Measurements from ENCODE around the gene SERGEF. TPM values are rescaled to one million over a fixed set of nuclear protein-coding genes. Genes with fewer than 3 reads are reported as not detected.
"Not testable (repeated sequence)": the region's sequence is repeated elsewhere in the genome, so short reads cannot be mapped to it uniquely, and the experiment has no call there.

Gene SERGEF
- total RNA-seq, 2 experiments from 2014 or later = 44.3 to 47.2 TPM

GRCh38 chr11:17873586-17873985, 139.3 kb downstream of the SERGEF start:
- no peak overlapping the region for H3K4me3 Mint-ChIP-seq
- H3K9me3 Mint-ChIP-seq = peaks cover 5% of the 10 kb centered on the region
- ATAC-seq (ENCODE audit: low read depth) = no peak
- DNase-seq = no peak
- H3K27ac Mint-ChIP-seq = no peak overlapping the region
- H3K36me3 Mint-ChIP-seq = peaks cover 13% of the 10 kb centered on the region
- H3K4me1 Mint-ChIP-seq = no peaks in the 10 kb centered on the region
- no peaks in the 10 kb centered on the region for H3K27me3 Mint-ChIP-seq
- POLR2A ChIA-PET = no interaction called here

GRCh38 chr11:17868398-17868797, 144.4 kb downstream of the SERGEF start:
- ATAC-seq (ENCODE audit: low read depth); DNase-seq; H3K4me3 Mint-ChIP-seq; POLR2A ChIA-PET; H3K9me3 Mint-ChIP-seq; H3K27ac Mint-ChIP-seq; H3K4me1 Mint-ChIP-seq; H3K27me3 Mint-ChIP-seq: not testable (repeated sequence)
- H3K36me3 Mint-ChIP-seq = peaks cover 20% of the 10 kb centered on the region

- POLR2A ChIA-PET = no interaction called here
These were observed 145.5 kb downstream of the SERGEF start for GRCh38 chr11:17867341-17867740.

GRCh38 chr11:17865765-17866428, 146.9 kb downstream of the SERGEF start:
- H3K4me3 Mint-ChIP-seq = no peak overlapping the region
- no peaks in the 10 kb centered on the region for H3K4me1 Mint-ChIP-seq
- H3K27ac Mint-ChIP-seq = no peak overlapping the region
- ATAC-seq (ENCODE audit: low read depth) (no peak), DNase-seq (no peak)
- POLR2A ChIA-PET = no interaction called here
- no peaks in the 10 kb centered on the region for H3K27me3 Mint-ChIP-seq
- H3K36me3 Mint-ChIP-seq = peaks cover 24% of the 10 kb centered on the region
- H3K9me3 Mint-ChIP-seq = peaks cover 5% of the 10 kb centered on the region

More at GRCh38 chr11:17867341-17867740, 145.5 kb downstream of the SERGEF start:
- Mint-ChIP-seq H3K27ac (no peak overlapping the region), H3K9me3 (peaks cover 5% of the 10 kb centered on the region), H3K27me3 (no peaks in the 10 kb centered on the region), H3K36me3 (peaks cover 21% of the 10 kb centered on the region), H3K4me1 (no peaks in the 10 kb centered on the region), H3K4me3 (no peak overlapping the region)
- no peak for DNase-seq
- ATAC-seq (ENCODE audit: low read depth) = no peak

- DNase-seq = no peak
These were observed 148.3 kb downstream of the SERGEF start for GRCh38 chr11:17864478-17864941.

GRCh38 chr11:17861036-17861755, 151.7 kb downstream of the SERGEF start:
- Mint-ChIP-seq H3K36me3 (peaks cover 21% of the 10 kb centered on the region), H3K4me1 (peaks cover 4% of the 10 kb centered on the region), H3K27ac (no peak overlapping the region), H3K4me3 (no peak overlapping the region), H3K9me3 (no peaks in the 10 kb centered on the region), H3K27me3 (no peaks in the 10 kb centered on the region)
- POLR2A ChIA-PET = no interaction called here
- ATAC-seq (ENCODE audit: low read depth) (no peak), DNase-seq (no peak)

More at GRCh38 chr11:17864478-17864941, 148.3 kb downstream of the SERGEF start:
- ATAC-seq (ENCODE audit: low read depth) = no peak
- H3K9me3 Mint-ChIP-seq = peaks cover under 1% of the 10 kb centered on the region
- H3K27me3 Mint-ChIP-seq = no peaks in the 10 kb centered on the region
- H3K4me3 Mint-ChIP-seq = no peak overlapping the region
- H3K4me1 Mint-ChIP-seq = no peaks in the 10 kb centered on the region
- POLR2A ChIA-PET = no interaction called here
- no peak overlapping the region for H3K27ac Mint-ChIP-seq
- H3K36me3 Mint-ChIP-seq = peaks cover 20% of the 10 kb centered on the region

GRCh38 chr11:17859552-17859951, 153.3 kb downstream of the SERGEF start:
- Mint-ChIP-seq H3K4me1 (peaks cover 9% of the 10 kb centered on the region), H3K27ac (no peak overlapping the region), H3K4me3 (no peak overlapping the region), H3K36me3 (peaks cover 21% of the 10 kb centered on the region), H3K27me3 (no peaks in the 10 kb centered on the region), H3K9me3 (no peaks in the 10 kb centered on the region)
- ATAC-seq (ENCODE audit: low read depth) (no peak), DNase-seq (no peak)
- POLR2A ChIA-PET = no interaction called here

- Mint-ChIP-seq H3K27ac (no peak overlapping the region), H3K27me3 (no peaks in the 10 kb centered on the region), H3K4me3 (no peak overlapping the region), H3K36me3 (peaks cover 10% of the 10 kb centered on the region), H3K9me3 (no peaks in the 10 kb centered on the region), H3K4me1 (peaks cover 9% of the 10 kb centered on the region)
- no peak for ATAC-seq (ENCODE audit: low read depth)
- POLR2A ChIA-PET = no interaction called here
- DNase-seq = no peak
These were observed 157.1 kb downstream of the SERGEF start for GRCh38 chr11:17855531-17856290.

- no peak overlapping the region for H3K4me3 Mint-ChIP-seq
- POLR2A ChIA-PET = no interaction called here
- H3K9me3 Mint-ChIP-seq = no peaks in the 10 kb centered on the region
- peaks cover 6% of the 10 kb centered on the region for H3K36me3 Mint-ChIP-seq
- H3K4me1 Mint-ChIP-seq = peaks cover 9% of the 10 kb centered on the region
- no peaks in the 10 kb centered on the region for H3K27me3 Mint-ChIP-seq
- DNase-seq (no peak), ATAC-seq (ENCODE audit: low read depth) (no peak)
- no peak overlapping the region for H3K27ac Mint-ChIP-seq
These were observed 159.6 kb downstream of the SERGEF start for GRCh38 chr11:17853280-17853679.

- POLR2A ChIA-PET = no interaction called here
- no peak for ATAC-seq (ENCODE audit: low read depth)
- H3K27me3 Mint-ChIP-seq = no peaks in the 10 kb centered on the region
These were observed 160.6 kb downstream of the SERGEF start for GRCh38 chr11:17852246-17852645.

GRCh38 chr11:17851697-17852096, 161.2 kb downstream of the SERGEF start:
- ATAC-seq (ENCODE audit: low read depth) (no peak), DNase-seq (no peak)
- Mint-ChIP-seq H3K27ac (no peak overlapping the region), H3K4me1 (peaks cover 8% of the 10 kb centered on the region), H3K4me3 (no peak overlapping the region), H3K27me3 (no peaks in the 10 kb centered on the region), H3K36me3 (peaks cover 1% of the 10 kb centered on the region), H3K9me3 (no peaks in the 10 kb centered on the region)
- POLR2A ChIA-PET = no interaction called here

More at GRCh38 chr11:17852246-17852645, 160.6 kb downstream of the SERGEF start:
- Mint-ChIP-seq H3K4me1 (peaks cover 9% of the 10 kb centered on the region), H3K4me3 (no peak overlapping the region), H3K36me3 (peaks cover 2% of the 10 kb centered on the region), H3K9me3 (no peaks in the 10 kb centered on the region), H3K27ac (no peak overlapping the region)
- no peak for DNase-seq

GRCh38 chr11:17850336-17850735, 162.5 kb downstream of the SERGEF start:
- POLR2A ChIA-PET = no interaction called here
- no peaks in the 10 kb centered on the region for H3K27me3 Mint-ChIP-seq
- H3K27ac Mint-ChIP-seq = no peak overlapping the region
- peaks cover 3% of the 10 kb centered on the region for H3K36me3 Mint-ChIP-seq
- H3K4me3 Mint-ChIP-seq = no peak overlapping the region
- ATAC-seq (ENCODE audit: low read depth) (no peak), DNase-seq (no peak)
- no peaks in the 10 kb centered on the region for H3K9me3 Mint-ChIP-seq
- H3K4me1 Mint-ChIP-seq = no peaks in the 10 kb centered on the region

GRCh38 chr11:17848715-17849114, 164.1 kb downstream of the SERGEF start:
- no peaks in the 10 kb centered on the region for H3K27me3 Mint-ChIP-seq
- H3K4me1 Mint-ChIP-seq = no peaks in the 10 kb centered on the region
- POLR2A ChIA-PET = no interaction called here
- peaks cover 3% of the 10 kb centered on the region for H3K36me3 Mint-ChIP-seq
- DNase-seq (no peak), ATAC-seq (ENCODE audit: low read depth) (no peak)
- no peak overlapping the region for H3K4me3 Mint-ChIP-seq
- no peaks in the 10 kb centered on the region for H3K9me3 Mint-ChIP-seq
- no peak overlapping the region for H3K27ac Mint-ChIP-seq

Data from activated naive CD8-positive, alpha-beta T cell treated with anti-CD3 and anti-CD28 coated beads, Interleukin-2, amount 10 ng/mL, durations not matched to agents 7 days and 5 days (primary cell).